Measurements from ENCODE around the gene TRABD2B.
A peak's percentile ranks its signal among the peaks of the same experiment; 100 is the strongest.

Gene TRABD2B

DNA sequence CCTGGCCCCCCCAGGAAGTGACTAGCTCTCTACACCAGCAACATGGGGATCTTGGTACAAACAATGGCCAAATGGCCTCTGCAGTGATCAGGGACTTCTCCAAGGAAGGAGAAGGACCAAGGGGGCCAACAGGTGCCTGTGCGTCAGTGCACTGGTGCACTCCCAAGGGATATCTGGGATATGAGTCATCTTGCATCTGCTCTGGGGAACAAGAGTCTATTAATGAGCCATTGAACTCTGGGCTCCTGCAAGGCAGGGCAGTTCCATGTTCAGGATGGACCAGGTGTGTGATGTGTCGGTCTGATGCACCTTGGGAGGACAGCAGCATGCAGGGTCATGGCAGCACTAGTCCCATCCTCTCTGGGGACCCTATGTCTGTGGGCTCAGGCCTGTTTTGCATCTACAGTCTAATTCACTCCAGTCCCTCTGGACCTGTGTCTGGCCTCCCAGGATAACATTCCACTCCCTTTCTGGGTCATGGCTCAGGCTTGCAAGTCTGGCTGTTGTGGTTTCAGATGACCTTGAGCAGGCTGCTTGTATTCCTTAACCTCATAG, 125.3 kb downstream of the TRABD2B start:
- DNase-seq = peak; percentile 11

DNA sequence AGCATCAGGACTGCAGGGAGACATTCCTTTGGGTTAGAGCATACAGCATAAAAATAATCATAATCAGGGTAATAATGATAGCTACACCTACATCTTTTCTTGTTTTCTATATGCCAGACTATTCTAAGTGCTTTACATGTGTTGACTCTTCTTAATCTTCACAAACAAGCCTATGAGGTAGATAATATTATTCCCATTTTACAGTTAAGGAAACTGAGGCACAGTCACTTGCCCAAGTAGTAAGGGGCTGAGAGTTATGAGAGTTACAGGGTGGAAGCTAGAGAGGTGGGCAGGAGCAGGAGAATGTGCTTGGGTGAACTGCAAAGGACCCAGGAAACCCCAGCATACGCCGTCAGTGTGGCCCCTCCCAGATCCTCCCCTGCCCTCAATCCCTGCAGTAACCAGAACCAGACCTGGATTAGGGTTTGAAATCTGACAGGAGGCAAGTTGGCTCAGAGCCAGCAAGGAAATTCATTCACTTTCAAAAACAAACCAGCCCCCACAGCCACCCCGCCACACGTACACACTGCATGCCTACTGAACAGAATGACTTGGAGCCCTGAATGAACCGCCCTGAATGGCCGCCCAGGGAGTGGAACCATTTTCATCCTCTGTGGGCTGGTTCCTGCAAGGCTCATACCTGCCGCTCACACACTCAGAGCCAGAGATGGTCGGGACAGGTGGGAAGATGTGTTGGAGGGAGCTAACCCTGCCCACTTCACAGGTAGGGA, 126.1 kb downstream of the TRABD2B start:
- DNase-seq = no peak

DNA sequence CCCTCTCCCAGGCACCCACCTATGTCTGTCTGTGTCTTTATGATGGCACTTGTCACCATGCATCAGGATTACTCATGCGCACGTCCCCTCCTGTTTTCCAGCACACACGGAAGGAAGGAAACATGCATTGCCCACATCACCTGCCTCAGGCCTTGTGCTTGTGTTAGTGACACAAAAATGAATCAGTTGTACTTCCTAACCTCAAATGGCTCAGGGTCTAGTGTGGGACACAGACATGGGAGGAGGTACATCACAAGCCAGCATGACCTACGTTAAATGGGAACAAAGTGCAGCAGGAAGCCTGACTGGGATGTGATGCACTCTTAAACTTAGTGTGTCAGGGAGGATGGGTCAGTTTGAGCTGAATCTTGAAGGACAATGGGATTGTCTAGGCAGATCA, 126.7 kb downstream of the TRABD2B start:
- no peak for DNase-seq

DNA sequence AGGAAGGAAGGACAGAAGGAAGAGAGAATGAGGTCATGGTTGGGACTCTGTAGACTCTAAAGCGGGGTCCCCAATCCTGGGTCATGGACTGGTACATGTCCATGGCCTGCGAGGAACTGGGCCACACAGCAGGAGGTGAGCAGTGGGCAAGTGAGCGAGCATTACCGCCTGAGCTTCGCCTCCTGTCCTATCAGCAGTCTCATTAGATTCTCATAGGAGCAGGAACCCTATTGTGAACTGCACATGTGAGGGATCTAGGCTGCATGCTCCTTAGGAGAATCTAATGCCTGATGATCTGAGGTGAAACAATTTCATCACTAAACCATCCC, 128.9 kb downstream of the TRABD2B start:
- DNase-seq = no peak

DNA sequence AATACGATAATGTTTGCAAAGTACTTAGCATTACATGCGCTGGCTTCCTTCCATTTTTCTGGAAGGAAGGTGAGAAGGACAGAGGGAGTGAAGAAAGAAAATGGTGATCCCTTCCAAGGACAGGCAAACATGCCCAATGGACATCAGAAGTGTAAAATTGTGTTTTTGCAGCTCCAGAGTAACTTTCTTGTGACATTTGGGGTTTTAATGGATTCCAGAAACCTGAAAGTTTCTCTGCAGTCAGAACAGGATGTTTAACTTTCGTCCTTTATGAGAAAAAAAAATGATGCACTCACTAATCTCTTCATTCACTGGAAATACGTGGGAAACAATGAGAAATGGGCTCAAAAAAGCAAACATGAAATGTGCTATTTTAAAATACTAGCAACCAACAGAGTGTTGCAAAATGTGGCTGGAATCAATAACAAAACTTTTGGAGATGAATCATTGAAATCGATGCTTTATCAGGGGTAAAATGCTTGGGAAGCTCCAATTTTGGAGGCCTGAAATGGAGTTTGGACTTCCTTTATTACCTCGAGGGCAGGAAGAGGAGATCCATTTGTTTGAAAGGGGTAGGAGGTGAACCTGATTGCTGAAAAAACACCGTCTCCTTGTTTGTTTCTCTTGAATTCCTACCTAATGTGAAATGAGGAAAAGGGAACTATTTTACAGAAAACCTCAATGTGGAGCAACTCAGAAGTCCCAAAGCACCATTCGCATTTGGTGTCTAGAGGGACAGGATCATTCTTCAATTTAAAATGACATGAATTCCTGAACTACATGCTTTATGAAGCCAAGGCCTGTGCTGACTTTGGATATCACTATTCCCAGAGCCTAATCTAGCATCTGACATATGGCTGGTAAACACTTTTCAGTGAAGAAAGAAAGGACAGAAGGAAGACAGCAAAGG, 129.5 kb downstream of the TRABD2B start:
- DNase-seq = no peak

DNA sequence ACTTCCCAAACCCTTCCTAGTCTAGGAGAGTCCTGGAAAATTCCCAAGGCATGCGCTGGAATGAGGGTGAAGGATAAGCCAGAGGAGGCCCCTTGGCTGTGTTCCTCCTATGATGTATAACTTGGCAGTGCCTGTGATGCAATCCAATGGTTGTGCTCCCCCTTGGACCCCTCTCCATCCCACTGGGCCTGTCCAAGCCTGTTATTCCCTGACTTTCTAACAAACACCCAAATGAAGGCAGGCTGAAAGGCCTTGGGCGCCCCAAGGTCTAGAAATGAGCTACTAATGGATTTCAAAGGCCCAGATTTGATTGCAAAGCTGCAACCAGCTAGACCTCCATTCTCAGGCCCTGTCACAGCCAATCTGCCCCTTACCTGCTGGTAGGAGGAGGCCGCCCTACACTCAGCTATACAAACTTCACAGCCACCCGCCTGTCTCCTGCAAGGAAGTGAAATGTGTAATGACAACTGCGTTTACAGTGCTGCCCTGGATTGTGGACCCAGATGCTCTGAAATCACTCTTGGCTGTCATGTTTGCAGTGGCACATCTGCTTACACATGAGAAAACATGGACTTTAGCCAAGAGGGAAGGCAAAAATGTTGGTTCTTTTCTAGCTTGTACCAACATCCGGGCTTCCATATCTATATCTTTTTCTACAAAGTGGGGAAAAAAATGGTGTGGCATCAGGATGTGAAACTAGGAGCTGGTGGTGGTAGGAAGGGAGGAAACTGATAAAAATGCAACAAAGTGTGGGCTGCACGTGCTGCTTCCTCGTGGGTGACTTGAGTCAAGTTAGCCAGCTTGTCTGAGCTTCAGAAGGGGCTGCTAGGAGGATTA, 130.4 kb downstream of the TRABD2B start:
- no peak for DNase-seq

DNA sequence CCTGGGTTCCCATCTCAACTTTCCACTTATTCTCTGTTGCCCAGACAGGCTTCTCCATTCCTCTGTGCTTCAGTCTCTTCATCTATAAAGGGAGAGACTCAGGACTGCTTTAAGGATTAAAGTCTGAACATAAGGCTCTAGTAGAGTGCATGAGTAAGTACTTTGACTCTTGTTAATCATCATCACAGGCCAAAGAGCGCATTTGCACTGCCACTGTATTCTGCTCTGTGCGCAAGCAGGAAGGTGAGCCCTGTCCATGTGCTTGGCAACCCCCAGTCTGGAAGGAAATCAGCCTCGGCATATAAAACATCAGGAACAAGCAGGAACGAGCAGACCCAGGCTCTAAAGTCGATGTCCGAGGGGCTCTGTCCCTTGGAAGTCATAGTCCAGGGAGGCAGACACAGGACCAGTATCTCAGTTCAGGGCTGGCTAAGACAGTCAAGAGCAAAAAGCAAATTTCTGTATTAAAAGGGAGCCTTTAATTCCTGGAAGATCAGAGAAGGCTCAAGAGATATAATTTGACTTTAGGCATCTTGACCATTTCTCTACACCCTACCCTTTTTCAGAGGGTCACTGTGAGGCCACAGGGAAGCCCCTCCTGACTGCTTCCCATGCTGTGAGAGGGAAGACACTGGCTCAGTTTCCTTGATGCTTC, 131.2 kb downstream of the TRABD2B start:
- no peak for DNase-seq

DNA sequence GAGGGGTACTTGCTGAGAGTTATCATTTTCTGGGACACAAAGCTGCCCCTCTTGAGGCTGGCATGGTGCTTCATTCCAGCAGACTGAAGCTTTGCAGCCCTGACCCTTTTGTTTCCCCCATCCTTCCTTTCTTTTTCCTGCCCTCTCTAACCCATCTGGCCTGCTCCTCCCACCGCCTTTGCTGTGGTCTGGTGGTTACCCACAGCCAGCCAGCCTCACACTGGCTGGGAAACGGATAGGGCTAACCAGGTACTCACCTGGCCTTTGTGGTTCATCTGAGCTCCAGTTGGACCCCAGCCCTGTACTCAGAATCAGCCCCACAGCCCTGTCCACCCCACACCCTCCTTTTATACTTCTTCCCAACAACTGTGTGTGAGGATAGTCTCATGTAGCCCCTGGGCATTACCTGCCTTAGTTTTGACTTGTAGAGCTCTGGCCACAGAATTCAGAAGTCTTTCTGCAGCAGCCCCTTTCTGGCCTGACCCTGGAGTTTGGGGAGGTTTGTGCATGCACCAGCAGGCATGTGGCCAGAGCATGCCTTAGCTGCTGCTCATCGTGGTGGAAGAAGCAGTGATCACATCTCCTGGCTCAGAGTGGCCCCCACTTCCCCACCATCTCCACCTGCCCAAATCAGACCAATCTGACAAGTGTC, 138.0 kb downstream of the TRABD2B start:
- no peak for DNase-seq

DNA sequence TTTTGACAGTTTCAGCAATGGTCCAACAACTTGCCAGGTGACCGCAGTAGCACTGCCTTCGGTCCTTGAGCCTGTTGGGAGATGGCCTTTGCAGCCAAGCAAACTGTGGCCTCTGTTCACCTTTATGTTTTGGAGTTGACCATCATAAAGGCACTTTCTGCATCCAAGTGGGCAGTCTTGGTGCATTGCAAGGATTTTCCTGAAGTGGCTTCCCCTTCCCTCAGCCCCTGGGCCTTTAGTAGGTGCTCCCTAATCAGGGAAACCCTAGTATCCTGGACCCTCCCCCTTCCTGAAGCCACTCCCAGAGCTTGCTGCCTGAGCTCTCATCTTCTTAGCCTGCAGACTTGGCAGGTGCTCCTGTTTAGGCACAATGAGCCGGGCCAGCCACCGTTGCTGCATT, 140.2 kb downstream of the TRABD2B start:
- no peak for DNase-seq

DNA sequence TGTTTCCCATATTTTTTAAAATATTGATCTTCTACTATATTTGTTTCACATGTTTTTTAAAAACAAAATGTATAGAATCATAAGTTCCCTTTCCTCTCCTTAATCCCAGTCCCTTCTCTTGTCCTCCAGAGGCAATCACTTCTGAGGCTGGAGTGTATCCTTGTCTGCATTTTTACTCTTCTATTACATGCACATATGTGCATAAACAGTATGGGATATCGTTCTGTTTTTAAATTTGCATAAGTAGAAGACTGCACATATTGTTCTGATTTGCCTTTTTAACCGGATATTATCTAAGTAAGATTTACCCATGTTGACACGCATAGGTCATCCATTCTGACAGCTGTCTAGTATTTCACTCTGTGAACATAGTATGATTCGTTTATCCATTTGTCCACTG, 142.0 kb downstream of the TRABD2B start:
- no peak for DNase-seq

DNA sequence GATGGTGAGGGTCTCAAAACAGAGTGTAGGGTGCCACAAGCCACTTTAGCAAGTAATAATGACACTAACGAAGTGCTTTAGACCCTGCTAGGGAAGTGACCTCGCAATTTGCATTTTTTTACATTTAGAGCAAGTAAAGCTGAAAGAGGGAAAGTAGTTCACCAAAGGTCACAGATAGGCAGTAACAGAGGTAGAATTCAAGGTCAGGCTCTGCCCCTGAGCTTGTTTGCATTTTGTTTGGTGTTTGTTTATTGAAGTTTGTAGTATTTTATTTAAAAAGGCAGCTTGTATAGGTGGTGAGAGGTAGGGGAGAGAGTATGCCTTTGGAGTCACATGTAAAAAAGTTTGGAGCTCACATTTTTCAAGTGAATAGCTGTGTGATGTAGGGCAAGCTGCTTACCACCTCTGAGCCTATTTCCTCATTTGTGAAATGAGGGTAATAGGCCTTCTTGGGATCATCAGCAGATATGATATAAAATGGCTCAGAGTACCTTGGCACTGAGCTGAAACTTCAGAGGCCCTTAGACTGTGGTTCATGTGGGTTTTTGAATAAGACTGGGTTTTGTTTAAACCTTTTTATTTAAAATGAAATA, 142.5 kb downstream of the TRABD2B start:
- no peak for DNase-seq

DNA sequence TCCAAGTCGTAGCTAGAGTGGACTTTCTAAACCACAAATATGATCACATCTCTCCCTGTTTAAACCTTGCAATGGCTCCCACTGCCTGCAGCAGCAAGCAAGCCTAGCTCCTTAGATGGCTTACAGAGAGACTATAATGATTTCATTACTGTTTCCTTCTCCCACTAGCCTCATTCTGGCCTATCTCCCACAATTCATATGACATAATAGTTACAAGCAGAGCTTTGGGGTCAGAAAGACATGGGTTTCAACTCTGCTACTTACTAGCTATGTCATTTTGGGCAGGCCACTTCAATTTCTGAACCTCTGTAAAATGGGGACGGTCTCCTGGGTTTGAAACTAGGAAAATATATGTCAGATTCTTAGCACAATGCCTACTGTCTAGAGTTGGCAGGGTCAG, 143.3 kb downstream of the TRABD2B start:
- DNase-seq = no peak

DNA sequence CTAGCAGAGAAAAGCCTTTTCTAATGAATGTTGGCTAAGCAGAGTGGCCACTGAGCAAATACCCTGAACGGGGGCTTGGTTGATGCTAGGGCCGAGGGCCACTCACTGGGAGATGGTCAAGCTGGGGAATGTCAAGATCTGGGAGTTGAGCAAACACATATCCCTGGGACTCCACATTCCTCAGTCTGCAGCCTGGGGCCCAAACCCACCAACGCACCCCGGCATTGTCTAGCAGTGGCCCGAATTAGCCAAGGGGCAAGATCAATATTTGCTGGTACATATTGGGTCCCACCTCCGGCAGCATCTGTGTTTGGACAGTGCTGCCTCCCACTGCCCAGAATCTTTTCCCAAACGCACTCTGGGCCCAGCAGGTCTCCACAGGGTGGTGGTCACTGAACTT, 144.1 kb downstream of the TRABD2B start:
- DNase-seq = no peak

DNA sequence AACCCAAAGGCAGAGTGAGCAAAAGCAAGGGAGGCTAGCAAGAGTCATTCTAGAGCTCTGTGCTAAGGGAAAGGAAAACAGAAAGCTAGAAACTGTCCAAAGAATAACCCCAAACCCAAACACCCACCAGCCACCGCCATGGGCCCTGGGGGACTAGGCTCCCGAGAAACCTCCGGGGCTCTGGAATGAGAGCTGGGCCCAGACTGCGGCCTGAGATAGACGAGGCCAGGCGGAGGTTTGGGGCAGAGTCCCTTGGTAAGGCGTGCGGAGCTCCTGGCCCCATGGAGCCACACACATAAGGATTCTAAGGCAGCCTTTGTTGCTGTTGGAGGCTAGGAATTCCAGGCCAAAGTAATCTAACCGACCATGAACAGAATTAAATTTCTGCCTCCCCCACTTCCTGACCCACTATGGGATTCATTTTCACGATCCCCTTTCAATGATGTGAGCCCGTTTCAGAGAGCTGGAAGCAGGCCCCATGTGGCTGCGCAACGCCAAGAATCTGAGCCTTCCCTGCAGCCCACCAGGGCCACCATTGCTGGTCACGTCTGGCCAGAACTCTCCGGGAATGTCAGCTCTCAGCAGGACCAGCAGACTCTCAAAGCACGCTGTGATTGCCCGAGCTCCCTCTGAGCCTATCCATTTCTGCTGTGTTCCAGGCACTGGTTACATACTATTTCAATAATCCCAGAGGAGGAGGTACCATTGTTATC, 145.0 kb downstream of the TRABD2B start:
- no peak for DNase-seq

DNA sequence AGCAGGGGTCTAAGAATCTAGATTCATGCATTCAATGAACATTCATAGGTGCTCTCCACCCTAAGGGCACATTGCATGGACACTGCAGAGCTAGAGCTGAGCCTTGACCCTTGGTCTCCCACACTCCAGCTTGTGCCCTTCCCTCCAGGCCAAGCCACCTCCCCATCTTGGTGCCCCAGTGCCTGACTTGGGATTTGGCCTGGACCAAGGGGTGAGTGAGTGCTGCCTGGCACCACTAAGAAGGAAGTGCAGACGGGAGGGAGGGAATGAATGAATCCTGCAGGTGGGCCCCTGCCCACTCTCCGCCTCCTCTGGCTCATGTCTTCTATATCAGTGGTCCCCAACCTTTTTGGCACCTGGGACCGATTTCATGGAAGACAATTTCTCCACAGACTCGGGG, 146.7 kb downstream of the TRABD2B start:
- no peak for DNase-seq

DNA sequence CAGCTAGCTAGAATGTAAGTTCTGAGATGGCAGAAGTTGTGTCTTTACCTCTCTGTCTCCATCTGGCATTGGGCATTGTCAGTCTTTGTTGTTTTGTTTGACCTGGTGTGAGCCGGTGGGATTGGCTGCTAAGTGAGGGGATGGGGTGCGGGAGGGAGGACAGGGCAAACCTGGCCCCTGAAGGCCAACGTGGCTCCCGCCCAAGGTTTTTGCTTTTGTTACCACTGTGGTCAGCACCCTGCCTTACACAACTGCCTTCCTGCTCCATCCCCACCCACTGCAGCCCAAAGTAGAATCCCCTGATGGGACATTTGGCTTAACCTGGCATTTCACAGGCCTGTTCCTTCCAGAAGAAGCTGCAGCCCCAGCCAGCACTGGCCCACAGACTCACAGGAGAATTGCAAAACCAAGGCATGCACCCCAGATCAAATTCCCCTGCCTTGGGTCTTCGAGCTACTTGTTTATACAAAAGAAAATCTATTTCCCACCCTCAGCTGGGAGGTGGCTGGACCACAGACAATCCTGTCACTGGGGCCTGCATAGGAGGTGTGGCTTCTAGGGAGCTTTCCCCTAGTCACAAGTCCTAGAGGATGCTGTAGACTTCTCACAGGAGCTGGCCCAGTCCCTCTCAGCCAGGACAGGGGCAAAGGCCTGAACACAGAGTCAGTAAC, 147.5 kb downstream of the TRABD2B start:
- DNase-seq = no peak

DNA sequence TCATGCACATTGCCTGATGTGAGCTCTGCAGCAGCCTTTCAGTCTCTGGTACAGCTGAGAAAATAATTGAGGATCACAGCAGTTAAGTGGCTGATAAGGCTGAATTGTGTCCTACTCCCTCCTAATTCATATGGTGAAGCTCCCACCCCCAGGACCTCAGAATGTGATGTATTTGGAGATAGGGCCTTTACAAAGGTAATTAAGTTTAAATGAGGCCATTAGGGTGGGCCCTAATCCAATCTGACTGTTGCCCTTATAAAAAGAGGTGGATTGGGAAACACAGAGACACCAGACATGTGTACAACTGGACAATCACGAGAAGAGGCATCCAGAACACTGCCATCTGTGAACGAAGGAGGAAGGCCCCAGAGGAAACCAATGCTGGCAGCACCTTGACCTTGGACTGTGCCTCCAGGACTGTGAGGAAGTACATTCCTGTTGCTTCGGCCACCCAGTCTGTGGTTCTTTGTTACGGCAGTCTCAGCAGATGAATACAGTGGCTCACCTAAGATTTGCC, 148.1 kb downstream of the TRABD2B start:
- DNase-seq = no peak

DNA sequence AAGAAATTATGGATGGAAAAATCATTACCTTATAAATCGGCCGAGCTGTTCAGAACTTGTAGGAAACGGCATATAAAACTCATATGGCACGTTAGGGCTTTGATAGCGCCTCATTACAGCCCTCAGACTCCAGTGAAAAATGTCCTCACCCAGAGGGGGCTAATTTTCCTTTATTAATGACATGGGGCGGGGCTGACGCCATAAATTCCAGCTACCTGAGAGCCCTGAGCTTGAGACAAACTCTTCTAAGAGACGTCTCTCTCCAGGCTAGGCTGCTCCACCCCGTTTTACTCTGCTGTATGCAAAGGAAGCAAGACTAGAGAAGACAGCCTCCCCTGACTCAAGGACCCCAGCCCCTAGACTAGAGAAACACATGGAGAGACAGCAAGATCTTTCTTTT, 149.4 kb downstream of the TRABD2B start:
- no peak for DNase-seq

DNA sequence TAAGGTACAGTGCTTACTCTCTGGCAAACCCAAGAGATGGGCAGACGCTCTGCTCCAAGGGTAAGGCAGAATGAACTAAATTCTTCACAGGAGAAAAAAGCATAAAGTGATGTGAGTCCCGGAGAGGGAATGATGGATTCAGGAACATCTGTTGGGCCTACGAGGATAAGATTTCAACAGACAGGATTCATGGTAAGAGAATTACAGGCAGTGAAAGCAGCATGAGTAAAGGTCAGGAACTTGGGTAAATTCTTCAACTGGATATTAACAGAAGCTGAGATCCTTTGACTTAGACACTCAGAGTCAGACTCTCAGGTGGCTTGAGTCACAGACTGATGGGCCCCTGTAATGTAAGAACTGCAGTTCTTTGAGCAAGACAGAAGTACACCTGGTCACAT, 152.6 kb downstream of the TRABD2B start:
- DNase-seq = no peak

All from EL (cell line).